ENCODE results near the gene TPPP3.

TPPP3 gene

GRCh38 chr16:67411339-67411738 is 18.0 kb upstream of the TPPP3 start:
- TF ChIP-seq CTCF (IDR thresholded peaks at IDR 0.05; ENCODE audit: insufficient read depth, low read length) (no peak), REST (IDR thresholded peaks at IDR 0.05; ENCODE audit: insufficient replicate concordance, low read depth) (no peak), POLR2AphosphoS5 (IDR thresholded peaks at IDR 0.05; ENCODE audit: low read depth) (no peak), SPI1 (IDR thresholded peaks at IDR 0.05; ENCODE audit: borderline replicate concordance, low read depth) (no peak), GABPA (IDR thresholded peaks at IDR 0.05; ENCODE audit: low read depth) (no peak)
- Histone ChIP-seq H3K27me3 (ENCODE audit: insufficient read depth, poor library complexity, severe bottlenecking) (peaks cover 5% of the 10 kb centered on the region), H3K4me3 (replicated peaks; ENCODE audit: insufficient read depth, low read length) (no peak overlapping the region), H3K27ac (replicated peaks) (no peak overlapping the region)
- no peak for DNase-seq (ENCODE audit: low read depth in 1 of 2, low spot score in 1 of 2)

GRCh38 chr16:67409631-67410030 is 16.3 kb upstream of the TPPP3 start:
- H3K4me3 ChIP-seq (replicated peaks; ENCODE audit: insufficient read depth, low read length): no peak overlapping the region
- no peak for TF ChIP-seq CTCF (IDR thresholded peaks at IDR 0.05; ENCODE audit: insufficient read depth, low read length)
- no peak for TF ChIP-seq POLR2AphosphoS5 (IDR thresholded peaks at IDR 0.05; ENCODE audit: low read depth)
- TF ChIP-seq SPI1 (IDR thresholded peaks at IDR 0.05; ENCODE audit: borderline replicate concordance, low read depth): no peak
- TF ChIP-seq GABPA (IDR thresholded peaks at IDR 0.05; ENCODE audit: low read depth): no peak
- no peak for TF ChIP-seq REST (IDR thresholded peaks at IDR 0.05; ENCODE audit: insufficient replicate concordance, low read depth)
- H3K27me3 ChIP-seq (ENCODE audit: insufficient read depth, poor library complexity, severe bottlenecking): no peaks in the 10 kb centered on the region
- H3K27ac ChIP-seq (replicated peaks): no peak overlapping the region
- no peak for DNase-seq (ENCODE audit: low read depth in 1 of 2, low spot score in 1 of 2)

- no peak for DNase-seq (ENCODE audit: low read depth in 1 of 2, low spot score in 1 of 2)
- TF ChIP-seq GABPA (IDR thresholded peaks at IDR 0.05; ENCODE audit: low read depth) (no peak), POLR2AphosphoS5 (IDR thresholded peaks at IDR 0.05; ENCODE audit: low read depth) (no peak), REST (IDR thresholded peaks at IDR 0.05; ENCODE audit: insufficient replicate concordance, low read depth) (no peak), CTCF (IDR thresholded peaks at IDR 0.05; ENCODE audit: insufficient read depth, low read length) (no peak), SPI1 (IDR thresholded peaks at IDR 0.05; ENCODE audit: borderline replicate concordance, low read depth) (no peak)
- Histone ChIP-seq H3K27me3 (ENCODE audit: insufficient read depth, poor library complexity, severe bottlenecking) (no peaks in the 10 kb centered on the region), H3K27ac (replicated peaks) (no peak overlapping the region), H3K4me3 (replicated peaks; ENCODE audit: insufficient read depth, low read length) (no peak overlapping the region)
Observed at GRCh38 chr16:67407788-67408452, 14.6 kb upstream of the TPPP3 start.

Data from HL-60 (cell line).